A673 (cell line): ENCODE measurements around the gene CDK5RAP3.

Experiments
- CTCF ChIP-seq: fragments of 300-800, 200-600 bp; sonication (generic); conservative IDR thresholded peaks from 2 replicates; pipeline ENCODE4 v1.5.1; 2017; ENCODE audit warnings: low read depth, mild to moderate bottlenecking, antibody characterized with exemption, low read length, moderate library complexity, mixed read lengths
- EZH2 ChIP-seq: fragments of 200-600 bp; sonication (generic); IDR thresholded peaks from 2 replicates; pipeline ENCODE4 v1.6.1; 2017; ENCODE audit warnings: borderline replicate concordance, low read depth, mild to moderate bottlenecking, mixed read lengths, antibody characterized with exemption, low read length; ENCODE audit not compliant: poor library complexity, severe bottlenecking

GRCh38 chr17:48012151-48012520 lies 41.2 kb downstream of the CDK5RAP3 start:
- TF ChIP-seq CTCF (0 out of 2 replicates have a peak, but pooled peaks have one; percentile 20), EZH2 (no peak)
